Measurements from ENCODE around the gene NATD1.

DNA sequence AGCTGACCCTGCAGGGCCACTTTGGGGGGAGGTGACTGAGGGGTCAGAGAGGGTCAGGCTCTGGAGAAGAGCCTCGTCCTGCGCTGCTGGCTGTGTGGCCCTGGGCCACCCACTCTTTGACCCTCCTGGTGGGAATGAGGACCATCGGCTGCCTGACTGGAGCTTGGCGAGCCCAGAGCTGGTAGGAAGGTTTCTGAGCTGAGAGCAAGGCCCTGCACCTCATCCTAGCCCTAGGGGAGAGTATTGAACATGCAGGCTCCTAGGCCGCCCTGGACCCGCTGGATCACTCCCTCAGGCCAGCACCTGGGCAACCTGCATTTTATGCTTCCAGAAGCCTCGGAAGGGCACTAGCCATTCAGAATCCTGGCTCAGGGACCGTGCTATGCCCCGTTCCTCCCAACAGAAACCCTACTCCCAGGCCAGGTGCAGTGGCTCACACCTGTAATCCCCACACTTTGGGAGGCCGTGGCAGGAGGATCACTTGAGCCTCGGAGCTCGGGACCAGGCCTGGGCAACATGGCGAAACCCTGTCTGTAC lies 45.8 kb upstream of the NATD1 start:
- TF ChIP-seq EZH2phosphoT487 (IDR thresholded peaks at IDR 0.05; ENCODE audit: unreplicated experiment) = no peak
- TF ChIP-seq, protein P1, sequence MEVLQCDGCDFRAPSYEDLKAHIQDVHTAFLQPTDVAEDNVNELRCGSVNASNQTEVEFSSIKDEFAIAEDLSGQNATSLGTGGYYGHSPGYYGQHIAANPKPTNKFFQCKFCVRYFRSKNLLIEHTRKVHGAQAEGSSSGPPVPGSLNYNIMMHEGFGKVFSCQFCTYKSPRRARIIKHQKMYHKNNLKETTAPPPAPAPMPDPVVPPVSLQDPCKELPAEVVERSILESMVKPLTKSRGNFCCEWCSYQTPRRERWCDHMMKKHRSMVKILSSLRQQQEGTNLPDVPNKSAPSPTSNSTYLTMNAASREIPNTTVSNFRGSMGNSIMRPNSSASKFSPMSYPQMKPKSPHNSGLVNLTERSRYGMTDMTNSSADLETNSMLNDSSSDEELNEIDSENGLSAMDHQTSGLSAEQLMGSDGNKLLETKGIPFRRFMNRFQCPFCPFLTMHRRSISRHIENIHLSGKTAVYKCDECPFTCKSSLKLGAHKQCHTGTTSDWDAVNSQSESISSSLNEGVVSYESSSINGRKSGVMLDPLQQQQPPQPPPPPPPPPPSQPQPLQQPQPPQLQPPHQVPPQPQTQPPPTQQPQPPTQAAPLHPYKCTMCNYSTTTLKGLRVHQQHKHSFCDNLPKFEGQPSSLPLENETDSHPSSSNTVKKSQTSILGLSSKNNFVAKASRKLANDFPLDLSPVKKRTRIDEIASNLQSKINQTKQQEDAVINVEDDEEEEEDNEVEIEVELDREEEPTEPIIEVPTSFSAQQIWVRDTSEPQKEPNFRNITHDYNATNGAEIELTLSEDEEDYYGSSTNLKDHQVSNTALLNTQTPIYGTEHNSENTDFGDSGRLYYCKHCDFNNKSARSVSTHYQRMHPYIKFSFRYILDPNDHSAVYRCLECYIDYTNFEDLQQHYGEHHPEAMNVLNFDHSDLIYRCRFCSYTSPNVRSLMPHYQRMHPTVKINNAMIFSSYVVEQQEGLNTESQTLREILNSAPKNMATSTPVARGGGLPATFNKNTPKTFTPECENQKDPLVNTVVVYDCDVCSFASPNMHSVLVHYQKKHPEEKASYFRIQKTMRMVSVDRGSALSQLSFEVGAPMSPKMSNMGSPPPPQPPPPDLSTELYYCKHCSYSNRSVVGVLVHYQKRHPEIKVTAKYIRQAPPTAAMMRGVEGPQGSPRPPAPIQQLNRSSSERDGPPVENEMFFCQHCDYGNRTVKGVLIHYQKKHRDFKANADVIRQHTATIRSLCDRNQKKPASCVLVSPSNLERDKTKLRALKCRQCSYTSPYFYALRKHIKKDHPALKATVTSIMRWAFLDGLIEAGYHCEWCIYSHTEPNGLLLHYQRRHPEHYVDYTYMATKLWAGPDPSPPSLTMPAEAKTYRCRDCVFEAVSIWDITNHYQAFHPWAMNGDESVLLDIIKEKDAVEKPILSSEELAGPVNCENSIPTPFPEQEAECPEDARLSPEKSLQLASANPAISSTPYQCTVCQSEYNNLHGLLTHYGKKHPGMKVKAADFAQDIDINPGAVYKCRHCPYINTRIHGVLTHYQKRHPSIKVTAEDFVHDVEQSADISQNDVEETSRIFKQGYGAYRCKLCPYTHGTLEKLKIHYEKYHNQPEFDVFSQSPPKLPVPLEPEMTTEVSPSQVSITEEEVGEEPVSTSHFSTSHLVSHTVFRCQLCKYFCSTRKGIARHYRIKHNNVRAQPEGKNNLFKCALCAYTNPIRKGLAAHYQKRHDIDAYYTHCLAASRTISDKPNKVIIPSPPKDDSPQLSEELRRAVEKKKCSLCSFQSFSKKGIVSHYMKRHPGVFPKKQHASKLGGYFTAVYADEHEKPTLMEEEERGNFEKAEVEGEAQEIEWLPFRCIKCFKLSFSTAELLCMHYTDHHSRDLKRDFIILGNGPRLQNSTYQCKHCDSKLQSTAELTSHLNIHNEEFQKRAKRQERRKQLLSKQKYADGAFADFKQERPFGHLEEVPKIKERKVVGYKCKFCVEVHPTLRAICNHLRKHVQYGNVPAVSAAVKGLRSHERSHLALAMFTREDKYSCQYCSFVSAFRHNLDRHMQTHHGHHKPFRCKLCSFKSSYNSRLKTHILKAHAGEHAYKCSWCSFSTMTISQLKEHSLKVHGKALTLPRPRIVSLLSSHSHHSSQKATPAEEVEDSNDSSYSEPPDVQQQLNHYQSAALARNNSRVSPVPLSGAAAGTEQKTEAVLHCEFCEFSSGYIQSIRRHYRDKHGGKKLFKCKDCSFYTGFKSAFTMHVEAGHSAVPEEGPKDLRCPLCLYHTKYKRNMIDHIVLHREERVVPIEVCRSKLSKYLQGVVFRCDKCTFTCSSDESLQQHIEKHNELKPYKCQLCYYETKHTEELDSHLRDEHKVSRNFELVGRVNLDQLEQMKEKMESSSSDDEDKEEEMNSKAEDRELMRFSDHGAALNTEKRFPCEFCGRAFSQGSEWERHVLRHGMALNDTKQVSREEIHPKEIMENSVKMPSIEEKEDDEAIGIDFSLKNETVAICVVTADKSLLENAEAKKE (CRISPR knock-in tag; IDR thresholded peaks at IDR 0.05) = no peak
- no peak for TF ChIP-seq POLR2AphosphoS5 (IDR thresholded peaks at IDR 0.05; ENCODE audit: low read depth)
- TF ChIP-seq, protein P2, sequence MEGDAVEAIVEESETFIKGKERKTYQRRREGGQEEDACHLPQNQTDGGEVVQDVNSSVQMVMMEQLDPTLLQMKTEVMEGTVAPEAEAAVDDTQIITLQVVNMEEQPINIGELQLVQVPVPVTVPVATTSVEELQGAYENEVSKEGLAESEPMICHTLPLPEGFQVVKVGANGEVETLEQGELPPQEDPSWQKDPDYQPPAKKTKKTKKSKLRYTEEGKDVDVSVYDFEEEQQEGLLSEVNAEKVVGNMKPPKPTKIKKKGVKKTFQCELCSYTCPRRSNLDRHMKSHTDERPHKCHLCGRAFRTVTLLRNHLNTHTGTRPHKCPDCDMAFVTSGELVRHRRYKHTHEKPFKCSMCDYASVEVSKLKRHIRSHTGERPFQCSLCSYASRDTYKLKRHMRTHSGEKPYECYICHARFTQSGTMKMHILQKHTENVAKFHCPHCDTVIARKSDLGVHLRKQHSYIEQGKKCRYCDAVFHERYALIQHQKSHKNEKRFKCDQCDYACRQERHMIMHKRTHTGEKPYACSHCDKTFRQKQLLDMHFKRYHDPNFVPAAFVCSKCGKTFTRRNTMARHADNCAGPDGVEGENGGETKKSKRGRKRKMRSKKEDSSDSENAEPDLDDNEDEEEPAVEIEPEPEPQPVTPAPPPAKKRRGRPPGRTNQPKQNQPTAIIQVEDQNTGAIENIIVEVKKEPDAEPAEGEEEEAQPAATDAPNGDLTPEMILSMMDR (conservative IDR thresholded peaks at IDR 0.05; ENCODE audit: low read depth in 2 of 2) = no peak
- TF ChIP-seq EZH2 (IDR thresholded peaks at IDR 0.05; ENCODE audit: low read depth, unreplicated experiment) = no peak
- no peak for TF ChIP-seq CREB1 (CRISPR knock-in tag; IDR thresholded peaks at IDR 0.05; ENCODE audit: low read depth)
- TF ChIP-seq, protein P3, sequence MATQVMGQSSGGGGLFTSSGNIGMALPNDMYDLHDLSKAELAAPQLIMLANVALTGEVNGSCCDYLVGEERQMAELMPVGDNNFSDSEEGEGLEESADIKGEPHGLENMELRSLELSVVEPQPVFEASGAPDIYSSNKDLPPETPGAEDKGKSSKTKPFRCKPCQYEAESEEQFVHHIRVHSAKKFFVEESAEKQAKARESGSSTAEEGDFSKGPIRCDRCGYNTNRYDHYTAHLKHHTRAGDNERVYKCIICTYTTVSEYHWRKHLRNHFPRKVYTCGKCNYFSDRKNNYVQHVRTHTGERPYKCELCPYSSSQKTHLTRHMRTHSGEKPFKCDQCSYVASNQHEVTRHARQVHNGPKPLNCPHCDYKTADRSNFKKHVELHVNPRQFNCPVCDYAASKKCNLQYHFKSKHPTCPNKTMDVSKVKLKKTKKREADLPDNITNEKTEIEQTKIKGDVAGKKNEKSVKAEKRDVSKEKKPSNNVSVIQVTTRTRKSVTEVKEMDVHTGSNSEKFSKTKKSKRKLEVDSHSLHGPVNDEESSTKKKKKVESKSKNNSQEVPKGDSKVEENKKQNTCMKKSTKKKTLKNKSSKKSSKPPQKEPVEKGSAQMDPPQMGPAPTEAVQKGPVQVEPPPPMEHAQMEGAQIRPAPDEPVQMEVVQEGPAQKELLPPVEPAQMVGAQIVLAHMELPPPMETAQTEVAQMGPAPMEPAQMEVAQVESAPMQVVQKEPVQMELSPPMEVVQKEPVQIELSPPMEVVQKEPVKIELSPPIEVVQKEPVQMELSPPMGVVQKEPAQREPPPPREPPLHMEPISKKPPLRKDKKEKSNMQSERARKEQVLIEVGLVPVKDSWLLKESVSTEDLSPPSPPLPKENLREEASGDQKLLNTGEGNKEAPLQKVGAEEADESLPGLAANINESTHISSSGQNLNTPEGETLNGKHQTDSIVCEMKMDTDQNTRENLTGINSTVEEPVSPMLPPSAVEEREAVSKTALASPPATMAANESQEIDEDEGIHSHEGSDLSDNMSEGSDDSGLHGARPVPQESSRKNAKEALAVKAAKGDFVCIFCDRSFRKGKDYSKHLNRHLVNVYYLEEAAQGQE (IDR thresholded peaks at IDR 0.05; ENCODE audit: unreplicated experiment) = no peak
- no peak for TF ChIP-seq NANOG (IDR thresholded peaks at IDR 0.05; ENCODE audit: borderline replicate concordance)
- no peak for TF ChIP-seq ZNF331 (CRISPR knock-in tag; IDR thresholded peaks at IDR 0.05; ENCODE audit: low read depth)
- TF ChIP-seq STAT1 (IDR thresholded peaks at IDR 0.05; ENCODE audit: unreplicated experiment) = no peak
- TF ChIP-seq, protein P4, sequence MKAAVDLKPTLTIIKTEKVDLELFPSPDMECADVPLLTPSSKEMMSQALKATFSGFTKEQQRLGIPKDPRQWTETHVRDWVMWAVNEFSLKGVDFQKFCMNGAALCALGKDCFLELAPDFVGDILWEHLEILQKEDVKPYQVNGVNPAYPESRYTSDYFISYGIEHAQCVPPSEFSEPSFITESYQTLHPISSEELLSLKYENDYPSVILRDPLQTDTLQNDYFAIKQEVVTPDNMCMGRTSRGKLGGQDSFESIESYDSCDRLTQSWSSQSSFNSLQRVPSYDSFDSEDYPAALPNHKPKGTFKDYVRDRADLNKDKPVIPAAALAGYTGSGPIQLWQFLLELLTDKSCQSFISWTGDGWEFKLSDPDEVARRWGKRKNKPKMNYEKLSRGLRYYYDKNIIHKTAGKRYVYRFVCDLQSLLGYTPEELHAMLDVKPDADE (IDR thresholded peaks at IDR 0.05) = no peak

All from GM23338 (cell line).